DMS114 treated with DMSO at 0.1 percent for 48 hours (cell line): ENCODE data around the gene XPO5.

ENCODE experiments used
- DNase-seq: peaks from one replicate; lab custom pipeline; 2025; ENCODE audit not compliant: unreplicated experiment; lab: John Stamatoyannopoulos, UW

The XPO5 gene

GRCh38 chr6:43517505-43518357 is 58.1 kb downstream of the XPO5 start:
- no peak for DNase-seq

GRCh38 chr6:43516697-43517504 is 58.9 kb downstream of the XPO5 start, which contains the start of the genes POLR1C and YIPF3:
TSS of gene POLR1C (plus strand) at chr6:43517089. CDS start at chr6:43517110, 21 bp downstream.
TSS of gene YIPF3 (minus strand) at chr6:43516926. CDS start at chr6:43516807, 119 bp downstream.
- DNase-seq = peak; percentile 99

- no peak for DNase-seq
Measured at GRCh38 chr6:43516367-43516696, 59.5 kb downstream of the XPO5 start.

- DNase-seq = no peak
Measured at GRCh38 chr6:43515808-43516207, 60.0 kb downstream of the XPO5 start.

GRCh38 chr6:43511824-43512415 is 63.9 kb downstream of the XPO5 start:
- DNase-seq = no peak

- no peak for DNase-seq
Measured at GRCh38 chr6:43510827-43511163, 65.0 kb downstream of the XPO5 start.

- DNase-seq = peak; percentile 73
Measured at GRCh38 chr6:43509984-43510826, 65.6 kb downstream of the XPO5 start, which contains the start of gene LRRC73. TSS of gene LRRC73 (minus strand) at chr6:43510346. CDS start at chr6:43509785, 561 bp downstream.

GRCh38 chr6:43509142-43509983 is 66.5 kb downstream of the XPO5 start:
- no peak for DNase-seq

GRCh38 chr6:43508481-43509141 is 67.2 kb downstream of the XPO5 start:
- no peak for DNase-seq

- peak; percentile 81 for DNase-seq
Measured at GRCh38 chr6:43506667-43507471, 69.0 kb downstream of the XPO5 start.

GRCh38 chr6:43506171-43506570 is 69.7 kb downstream of the XPO5 start:
- DNase-seq = no peak

GRCh38 chr6:43505718-43506117 is 70.1 kb downstream of the XPO5 start:
- no peak for DNase-seq

GRCh38 chr6:43504756-43505593 is 70.9 kb downstream of the XPO5 start:
- no peak for DNase-seq

GRCh38 chr6:43503443-43503842 is 72.4 kb downstream of the XPO5 start:
- no peak for DNase-seq

GRCh38 chr6:43502666-43503065 is 73.2 kb downstream of the XPO5 start:
- DNase-seq = no peak

GRCh38 chr6:43500921-43501320 is 74.9 kb downstream of the XPO5 start:
- no peak for DNase-seq

GRCh38 chr6:43499028-43499815 is 76.6 kb downstream of the XPO5 start:
- DNase-seq = no peak
